ENCODE data around the gene MFSD8. TPM values are rescaled to one million over a fixed set of nuclear protein-coding genes. Genes with fewer than 3 reads are reported as not detected.
A peak's percentile ranks its signal among the peaks of the same experiment; 100 is the strongest.
"Not testable (repeated sequence)": the region's sequence is repeated elsewhere in the genome, so short reads cannot be mapped to it uniquely, and the experiment has no call there.

Gene MFSD8
- total RNA-seq, result 12.3 TPM
- long read RNA-seq, full-length matches to known transcripts, result 9 of 10 reads
- long read RNA-seq, partial matches to known transcripts, result 0 of 10 reads
- long read RNA-seq, other reads (novel, unspliced or antisense), result 1 of 10 reads

- intact Hi-C loops (cut with micrococcal nuclease), result no loop called here
- H3K9me3 ChIP-seq (replicated peaks), result no peaks in the 10 kb centered on the region
- peaks cover 73% of the 10 kb centered on the region for H3K4me1 ChIP-seq
Measured at GRCh38 chr4:127965062-127965802, at the start of gene MFSD8, which contains the start of gene ABHD18. TSS of gene MFSD8 (minus strand) at chr4:127965173. CDS start at chr4:127965133, 40 bp downstream. TSS of gene ABHD18 (plus strand) at chr4:127965406. CDS start at chr4:127982956, 17,550 bp downstream.

DNA sequence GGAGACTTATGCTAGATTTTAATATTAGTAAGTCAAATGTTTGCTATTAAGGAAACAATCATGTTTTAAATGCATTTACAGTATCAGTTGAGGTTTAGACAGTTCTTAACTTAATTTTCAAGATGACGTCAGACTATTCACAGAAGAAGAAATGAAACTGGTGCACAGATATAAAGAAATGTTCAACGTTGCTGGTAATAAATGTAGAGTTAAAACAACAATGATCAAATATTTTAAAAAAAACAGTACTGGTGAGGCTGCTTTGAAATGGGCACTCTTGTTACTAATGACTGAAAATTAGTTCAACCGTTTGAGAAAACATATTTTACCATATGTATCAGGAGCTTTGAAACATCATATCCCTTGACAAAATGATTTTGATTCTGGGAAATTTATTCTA is 44.5 kb upstream of the MFSD8 start:
- no peaks in the 10 kb centered on the region for H3K9me3 ChIP-seq (replicated peaks)
- no peak overlapping the region for H3K4me3 ChIP-seq
- H3K4me1 ChIP-seq, result no peaks in the 10 kb centered on the region
- H3K27ac ChIP-seq (replicated peaks), result no peak overlapping the region
- no peaks in the 10 kb centered on the region for H3K27me3 ChIP-seq (ENCODE audit: low read depth)
- intact Hi-C loops (cut with micrococcal nuclease), result no loop called here
- DNase-seq, result no peak
- H3K36me3 ChIP-seq, result peaks cover 26% of the 10 kb centered on the region
- no peak for TF ChIP-seq CTCF (IDR thresholded peaks at IDR 0.05; ENCODE audit: borderline replicate concordance)

More at GRCh38 chr4:127965062-127965802, at the start of gene MFSD8, which contains the start of gene ABHD18:
- TF ChIP-seq CTCF (IDR thresholded peaks at IDR 0.05; ENCODE audit: borderline replicate concordance), result peak; percentile 62
- H3K36me3 ChIP-seq, result no peaks in the 10 kb centered on the region
- DNase-seq, result peak; percentile 99
- H3K27me3 ChIP-seq (ENCODE audit: low read depth), result no peaks in the 10 kb centered on the region
- peak within 1 kb of the TSS; percentile 72 for H3K4me3 ChIP-seq
- peak within 1 kb of the TSS; percentile 94 for H3K27ac ChIP-seq (replicated peaks)

- Histone ChIP-seq H3K9me3 (replicated peaks) (no peaks in the 10 kb centered on the region), H3K36me3 (peaks cover 20% of the 10 kb centered on the region)
- intact Hi-C loops (cut with micrococcal nuclease), result no loop called here
Measured at GRCh38 chr4:128006592-128006991, 41.6 kb upstream of the MFSD8 start.

DNA sequence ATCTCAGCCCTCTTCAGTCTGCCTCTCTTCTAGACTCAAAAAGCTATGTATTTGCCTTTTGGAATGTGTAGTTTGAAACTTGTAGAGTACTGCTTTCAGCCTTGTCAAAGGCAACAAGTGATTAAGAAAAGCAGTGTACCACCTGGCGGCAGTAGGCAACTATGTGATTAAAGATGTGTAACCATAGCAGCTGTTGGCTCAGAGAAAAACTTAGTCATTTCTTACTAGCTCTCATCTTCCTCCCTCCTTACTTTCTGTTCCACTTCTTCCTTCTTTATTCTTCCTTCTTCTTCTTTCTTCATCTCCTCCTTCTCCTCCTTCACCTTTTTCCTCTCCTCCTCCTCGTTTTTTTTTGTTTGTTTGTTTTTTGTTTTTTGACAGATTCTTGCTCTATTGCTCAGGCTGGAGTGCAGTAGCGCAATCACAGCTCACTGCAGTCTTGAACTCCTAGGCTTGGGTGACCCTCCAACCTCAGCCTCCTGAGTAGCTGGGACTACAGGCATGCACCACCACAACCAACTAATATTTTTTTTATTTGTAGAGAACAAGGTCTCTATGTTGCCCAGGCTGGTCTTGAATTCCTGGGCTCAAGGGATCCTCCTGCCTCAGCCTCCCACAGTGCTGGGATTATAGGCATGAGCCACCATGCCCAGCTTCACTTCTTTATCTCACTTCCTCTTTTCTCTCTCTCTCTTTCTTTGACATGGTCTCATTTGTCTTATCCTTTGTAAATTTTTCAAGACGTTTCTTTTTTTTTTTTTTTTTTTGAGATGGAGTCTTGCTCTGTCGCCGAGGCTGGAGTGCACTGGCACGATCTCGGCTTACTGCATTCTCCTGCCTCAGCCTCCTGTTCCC is 32.8 kb upstream of the MFSD8 start:
- no peak overlapping the region for H3K4me3 ChIP-seq
- no peak overlapping the region for H3K27ac ChIP-seq (replicated peaks)
- DNase-seq, result no peak
- peaks cover 46% of the 10 kb centered on the region for H3K36me3 ChIP-seq
- peak; percentile 45 for TF ChIP-seq CTCF (IDR thresholded peaks at IDR 0.05; ENCODE audit: borderline replicate concordance)
- peaks cover 30% of the 10 kb centered on the region for H3K9me3 ChIP-seq (replicated peaks)
- peaks cover 6% of the 10 kb centered on the region for H3K4me1 ChIP-seq
- no peaks in the 10 kb centered on the region for H3K27me3 ChIP-seq (ENCODE audit: low read depth)
- intact Hi-C loops (cut with micrococcal nuclease), result no loop called here

More at GRCh38 chr4:128006592-128006991, 41.6 kb upstream of the MFSD8 start:
- Histone ChIP-seq H3K27me3 (ENCODE audit: low read depth) (no peaks in the 10 kb centered on the region), H3K4me1 (no peaks in the 10 kb centered on the region), H3K4me3 (no peak overlapping the region), H3K27ac (replicated peaks) (no peak overlapping the region)
- no peak for DNase-seq
- TF ChIP-seq CTCF (IDR thresholded peaks at IDR 0.05; ENCODE audit: borderline replicate concordance), result no peak

GRCh38 chr4:127996521-127996920 is 31.5 kb upstream of the MFSD8 start:
- intact Hi-C loops (cut with micrococcal nuclease); H3K4me1 ChIP-seq; DNase-seq; H3K4me3 ChIP-seq; H3K27me3 ChIP-seq (ENCODE audit: low read depth); H3K27ac ChIP-seq (replicated peaks): not testable (repeated sequence)
- H3K9me3 ChIP-seq (replicated peaks), result peaks cover 30% of the 10 kb centered on the region
- peaks cover 41% of the 10 kb centered on the region for H3K36me3 ChIP-seq

Data from left ventricle myocardium inferior (tissue), 1 donor.